IMR-90 (cell line): ENCODE measurements around the gene ORAI3. TPM values are rescaled to one million over a fixed set of nuclear protein-coding genes. Genes with fewer than 3 reads are reported as not detected.

Experiments
- ATAC-seq: fragments of 200-7000 bp; cut with Tn5 transposase; 2 replicates; pipeline ENCODE4 v1.9.1; 2020; ENCODE audit warnings: low read depth, mild to moderate bottlenecking, moderate library complexity
- BruUV-seq: library from RNA; stranded (reverse); fragments of 400-500 nt; replicated peaks from 2 replicates; lab custom pipeline; 2021; lab: Mats Ljungman, UMichigan
- CTCF ChIA-PET: fragments of 300-600 bp; formaldehyde crosslinking; extraction: SDS; loops from one replicate; lab custom pipeline; 2021; ENCODE audit warnings: antibody characterized with exemption; lab: Yijun Ruan, JAX
- POLR2A ChIA-PET: fragments of 300-600 bp; sonication (Branson Sonifier 250); formaldehyde crosslinking; loops from one replicate; lab custom pipeline; 2022; ENCODE audit warnings: antibody characterized with exemption; ENCODE audit not compliant: unreplicated experiment; lab: Charles Lee
- DNase-seq: peaks from one replicate; pipeline ENCODE4 v3.0.0; 2013
- H2AFZ ChIP-seq: replicated peaks from 2 replicates; pipeline ENCODE3; 2013; ENCODE audit warnings: low read length, mild to moderate bottlenecking; ENCODE audit not compliant: poor library complexity
- H2AK5ac ChIP-seq: 2 replicates; pipeline ENCODE4 v1.6.1; 2013; ENCODE audit warnings: low read depth, low read length, inconsistent platforms
- H2AK9ac ChIP-seq: replicated peaks from 2 replicates; pipeline ENCODE3; 2013; ENCODE audit warnings: mild to moderate bottlenecking, low read depth, low read length, moderate library complexity; ENCODE audit not compliant: poor library complexity
- H2BK120ac ChIP-seq: 2 replicates; pipeline ENCODE4 v1.6.1; 2013; ENCODE audit warnings: low read depth, low read length, inconsistent platforms
- H2BK15ac ChIP-seq: 3 replicates; pipeline ENCODE4 v1.6.1; 2013; ENCODE audit warnings: low read depth, low read length, inconsistent platforms
- H2BK20ac ChIP-seq: 2 replicates; pipeline ENCODE4 v1.6.1; 2013; ENCODE audit warnings: low read depth, mild to moderate bottlenecking, inconsistent platforms, low read length, moderate library complexity
- H2BK5ac ChIP-seq: 2 replicates; pipeline ENCODE4 v1.6.1; 2013; ENCODE audit warnings: mild to moderate bottlenecking, low read depth, low read length, inconsistent platforms; ENCODE audit not compliant: poor library complexity, severe bottlenecking
- H3K14ac ChIP-seq: replicated peaks from 2 replicates; pipeline ENCODE4 v1.6.1; 2013; ENCODE audit warnings: low read depth, low read length, inconsistent platforms
- H3K18ac ChIP-seq: 2 replicates; pipeline ENCODE4 v1.6.1; 2013; ENCODE audit warnings: low read depth, low read length, control low read depth
- H3K23ac ChIP-seq: 2 replicates; pipeline ENCODE4 v1.6.1; 2013; ENCODE audit warnings: low read depth, low read length, inconsistent platforms
- H3K27ac ChIP-seq: 2 replicates; pipeline ENCODE4 v1.5.1; 2013; ENCODE audit warnings: mild to moderate bottlenecking, control low read depth, low read length; ENCODE audit not compliant: insufficient read depth
- H3K27me3 ChIP-seq: 2 replicates; pipeline ENCODE4 v1.6.1; 2013; ENCODE audit warnings: low read length; ENCODE audit not compliant: control insufficient read depth, insufficient read depth
- H3K36me3 ChIP-seq: 2 replicates; pipeline ENCODE4 v1.6.1; 2013; ENCODE audit warnings: low read length, mixed read lengths; ENCODE audit not compliant: control insufficient read depth, insufficient read depth
- H3K4ac ChIP-seq: 2 replicates; pipeline ENCODE4 v1.6.1; 2013; ENCODE audit warnings: low read depth, low read length, inconsistent platforms
- H3K4me1 ChIP-seq: 2 replicates; pipeline ENCODE4 v1.6.1; 2013; ENCODE audit warnings: low read length, mixed read lengths; ENCODE audit not compliant: control insufficient read depth, insufficient read depth
- H3K4me2 ChIP-seq: 2 replicates; pipeline ENCODE4 v1.6.1; 2013; ENCODE audit warnings: low read depth, mild to moderate bottlenecking, control low read depth, low read length, moderate library complexity
- H3K4me3 ChIP-seq: 2 replicates; pipeline ENCODE4 v1.5.1; 2013; ENCODE audit warnings: low read depth, mild to moderate bottlenecking, control low read depth, low read length, moderate library complexity; ENCODE audit not compliant: insufficient read depth
- H3K56ac ChIP-seq: 2 replicates; pipeline ENCODE4 v1.6.1; 2013; ENCODE audit warnings: low read length, inconsistent platforms; ENCODE audit not compliant: insufficient read depth; ENCODE audit errors: extremely low read depth
- H3K79me1 ChIP-seq, 2 experiments: 2 replicates each; pipeline ENCODE4 v1.6.1; 2013; ENCODE audit warnings: low read length in 2 of 2, inconsistent platforms in 1 of 2, low read depth in 1 of 2
- H3K9ac ChIP-seq: 2 replicates; pipeline ENCODE4 v1.6.1; 2013; ENCODE audit warnings: low read depth, low read length, control low read depth
- H3K9me1 ChIP-seq: 2 replicates; pipeline ENCODE4 v1.6.1; 2013; ENCODE audit warnings: low read length, inconsistent platforms; ENCODE audit not compliant: insufficient read depth
- H3K9me3 ChIP-seq: 2 replicates; pipeline ENCODE4 v1.6.1; 2013; ENCODE audit warnings: low read length; ENCODE audit not compliant: control insufficient read depth, insufficient read depth
- H4K20me1 ChIP-seq: 2 replicates; pipeline ENCODE4 v1.6.1; 2013; ENCODE audit warnings: low read length, inconsistent platforms; ENCODE audit not compliant: insufficient read depth
- H4K5ac ChIP-seq: 2 replicates; pipeline ENCODE4 v1.6.1; 2013; ENCODE audit warnings: mild to moderate bottlenecking, low read depth, low read length, control low read depth
- H4K8ac ChIP-seq, 2 experiments: 2 replicates each; pipeline ENCODE4 v1.6.1; 2013; ENCODE audit warnings: low read depth in 2 of 2, low read length in 2 of 2, control low read depth in 1 of 2, inconsistent platforms in 1 of 2
- H4K91ac ChIP-seq: 2 replicates; pipeline ENCODE4 v1.6.1; 2013; ENCODE audit warnings: low read depth, low read length, inconsistent platforms; ENCODE audit not compliant: insufficient read depth
- BHLHE40 ChIP-seq: fragments of 150-350 bp; IDR thresholded peaks from 2 replicates; pipeline ENCODE4 v1.6.1; 2016; ENCODE audit warnings: mild to moderate bottlenecking, low read depth, low read length
- CHD1 ChIP-seq: IDR thresholded peaks from 2 replicates; pipeline ENCODE4 v1.6.1; 2012; ENCODE audit warnings: low read depth, low read length, improper control_type of control experiment
- FOS ChIP-seq: fragments of 150-350 bp; IDR thresholded peaks from 2 replicates; pipeline ENCODE4 v1.6.1; 2016; ENCODE audit warnings: low read depth, low read length
- MAFK ChIP-seq: IDR thresholded peaks from 2 replicates; pipeline ENCODE4 v1.6.1; 2012; ENCODE audit warnings: low read depth, low read length, improper control_type of control experiment
- MAZ ChIP-seq: IDR thresholded peaks from 2 replicates; pipeline ENCODE4 v1.6.1; 2012; ENCODE audit warnings: low read depth, mild to moderate bottlenecking, low read length, improper control_type of control experiment, moderate library complexity, borderline replicate concordance
- MXI1 ChIP-seq: IDR thresholded peaks from 2 replicates; pipeline ENCODE4 v1.6.1; 2012; ENCODE audit warnings: low read depth, mild to moderate bottlenecking, low read length, moderate library complexity, borderline replicate concordance
- RCOR1 ChIP-seq: IDR thresholded peaks from 2 replicates; pipeline ENCODE4 v1.6.1; 2012; ENCODE audit warnings: mild to moderate bottlenecking, low read length, improper control_type of control experiment; ENCODE audit not compliant: insufficient replicate concordance
- RFX5 ChIP-seq: IDR thresholded peaks from 2 replicates; pipeline ENCODE4 v1.8.0; 2012; ENCODE audit warnings: low read depth, mild to moderate bottlenecking, low read length, moderate library complexity
- SMC3 ChIP-seq: fragments of 150-350 bp; IDR thresholded peaks from 2 replicates; pipeline ENCODE4 v1.6.1; 2016; ENCODE audit warnings: low read depth, mild to moderate bottlenecking, antibody characterized with exemption, low read length, moderate library complexity
- WGBS, 2 experiments: methylation state at CpG; one replicate each; pipeline versions ENCODE4 v1.1.5 to v1.1.7; 2013; ENCODE audit warnings: missing lambda C conversion rate in 2 of 2; ENCODE audit not compliant: insufficient read length in 1 of 2; ENCODE audit errors: extremely low coverage in 2 of 2; 5-methylcytosine and 5-hydroxymethylcytosine counted together
- dilution Hi-C: fragments of 300-500 bp; cut with HindIII; formaldehyde crosslinking; loops from one replicate; pipeline ENCODE4 v1.14.3; 2018; ENCODE audit warnings: low sequenced_read_pairs; ENCODE audit not compliant: unreplicated experiment
- in situ Hi-C: fragments of 300-500 bp; cut with MboI; formaldehyde crosslinking; loops from 3 replicates; pipeline ENCODE4 v1.14.3; 2019; ENCODE audit warnings: low sequenced_read_pairs, inconsistent platforms, mixed read lengths
- intact Hi-C: fragments of 100-400 bp; cut with micrococcal nuclease; formaldehyde crosslinking; loops from 2 replicates; pipeline ENCODE4 v1.10.0; 2022
- polyA plus RNA-seq, 3 experiments: library from polyadenylated mRNA; depleted of rRNA; stranded (reverse); fragments of >200 nt; gene quantifications; 2 replicates each; pipeline ENCODE4 v1.2.3, GENCODE V29; 2012; ENCODE audit warnings: low replicate concordance in 1 of 3
- total RNA-seq: library from RNA; depleted of rRNA; stranded (reverse); fragments of >200 nt; gene quantifications from 2 replicates; pipeline ENCODE4 v1.2.3, GENCODE V29; 2012
- TF ChIP-seq, protein P1 (sequence below): fragments of 150-350 bp; IDR thresholded peaks from 2 replicates; pipeline ENCODE4 v1.6.1; 2017; ENCODE audit warnings: mild to moderate bottlenecking, antibody characterized with exemption, low read length, low read depth
- TF ChIP-seq, protein P2 (sequence below): conservative IDR thresholded peaks from 2 replicates; pipeline ENCODE4 v1.5.1; 2012; ENCODE audit warnings: mild to moderate bottlenecking, low read depth, low read length, improper control_type of control experiment
- TF ChIP-seq, protein P3 (sequence below): fragments of 150-350 bp; IDR thresholded peaks from 2 replicates; pipeline ENCODE4 v1.6.1; 2016; ENCODE audit warnings: low read depth, mild to moderate bottlenecking, low read length, moderate library complexity, borderline replicate concordance

ORAI3 gene
- total and polyA plus RNA-seq, 2 of the 4 experiments (the other 2 are of a cell fraction): 6.8 to 16.9 TPM

DNA sequence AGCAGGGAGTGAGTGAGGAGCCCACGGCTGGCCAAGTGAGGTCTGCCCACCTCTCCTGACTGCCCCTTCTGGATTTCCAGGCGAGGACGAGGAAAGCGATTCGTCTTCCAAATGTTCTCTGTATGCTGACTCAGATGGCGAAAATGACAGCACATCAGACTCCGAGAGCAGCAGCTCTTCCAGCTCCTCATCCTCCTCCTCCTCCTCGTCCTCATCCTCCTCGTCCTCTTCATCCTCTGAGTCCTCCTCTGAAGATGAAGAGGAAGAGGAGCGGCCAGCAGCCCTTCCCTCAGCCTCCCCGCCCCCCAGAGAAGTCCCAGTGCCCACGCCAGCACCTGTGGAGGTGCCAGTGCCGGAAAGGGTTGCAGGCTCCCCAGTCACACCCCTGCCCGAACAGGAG, 22.4 kb downstream of the ORAI3 start:
- H3K23ac ChIP-seq: no peak overlapping the region
- no peak overlapping the region for H3K4me3 ChIP-seq
- H2AK9ac ChIP-seq: no peak overlapping the region
- H3K79me1 ChIP-seq: peaks cover 0 to 13% of the 10 kb centered on the region in 2 experiments; a peak in 3 of 4 replicates
- DNase-seq (no peak), ATAC-seq (no peak)
- no peak overlapping the region for H3K9ac ChIP-seq
- H3K36me3 ChIP-seq: peaks cover 65% of the 10 kb centered on the region
- intact Hi-C loops: no loop called here
- H3K27me3 ChIP-seq: no peaks in the 10 kb centered on the region
- no peak overlapping the region for H3K27ac ChIP-seq
- dilution Hi-C loops: no loop called here
- TF ChIP-seq, protein P1, sequence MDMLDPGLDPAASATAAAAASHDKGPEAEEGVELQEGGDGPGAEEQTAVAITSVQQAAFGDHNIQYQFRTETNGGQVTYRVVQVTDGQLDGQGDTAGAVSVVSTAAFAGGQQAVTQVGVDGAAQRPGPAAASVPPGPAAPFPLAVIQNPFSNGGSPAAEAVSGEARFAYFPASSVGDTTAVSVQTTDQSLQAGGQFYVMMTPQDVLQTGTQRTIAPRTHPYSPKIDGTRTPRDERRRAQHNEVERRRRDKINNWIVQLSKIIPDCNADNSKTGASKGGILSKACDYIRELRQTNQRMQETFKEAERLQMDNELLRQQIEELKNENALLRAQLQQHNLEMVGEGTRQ: no peak
- TF ChIP-seq BHLHE40 (no peak), SMC3 (no peak), CHD1 (no peak), RFX5 (no peak), FOS (no peak), MAFK (no peak), MAZ (no peak), RCOR1 (no peak), MXI1 (no peak)
- TF ChIP-seq, protein P2, sequence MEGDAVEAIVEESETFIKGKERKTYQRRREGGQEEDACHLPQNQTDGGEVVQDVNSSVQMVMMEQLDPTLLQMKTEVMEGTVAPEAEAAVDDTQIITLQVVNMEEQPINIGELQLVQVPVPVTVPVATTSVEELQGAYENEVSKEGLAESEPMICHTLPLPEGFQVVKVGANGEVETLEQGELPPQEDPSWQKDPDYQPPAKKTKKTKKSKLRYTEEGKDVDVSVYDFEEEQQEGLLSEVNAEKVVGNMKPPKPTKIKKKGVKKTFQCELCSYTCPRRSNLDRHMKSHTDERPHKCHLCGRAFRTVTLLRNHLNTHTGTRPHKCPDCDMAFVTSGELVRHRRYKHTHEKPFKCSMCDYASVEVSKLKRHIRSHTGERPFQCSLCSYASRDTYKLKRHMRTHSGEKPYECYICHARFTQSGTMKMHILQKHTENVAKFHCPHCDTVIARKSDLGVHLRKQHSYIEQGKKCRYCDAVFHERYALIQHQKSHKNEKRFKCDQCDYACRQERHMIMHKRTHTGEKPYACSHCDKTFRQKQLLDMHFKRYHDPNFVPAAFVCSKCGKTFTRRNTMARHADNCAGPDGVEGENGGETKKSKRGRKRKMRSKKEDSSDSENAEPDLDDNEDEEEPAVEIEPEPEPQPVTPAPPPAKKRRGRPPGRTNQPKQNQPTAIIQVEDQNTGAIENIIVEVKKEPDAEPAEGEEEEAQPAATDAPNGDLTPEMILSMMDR: no peak
- TF ChIP-seq, protein P3, sequence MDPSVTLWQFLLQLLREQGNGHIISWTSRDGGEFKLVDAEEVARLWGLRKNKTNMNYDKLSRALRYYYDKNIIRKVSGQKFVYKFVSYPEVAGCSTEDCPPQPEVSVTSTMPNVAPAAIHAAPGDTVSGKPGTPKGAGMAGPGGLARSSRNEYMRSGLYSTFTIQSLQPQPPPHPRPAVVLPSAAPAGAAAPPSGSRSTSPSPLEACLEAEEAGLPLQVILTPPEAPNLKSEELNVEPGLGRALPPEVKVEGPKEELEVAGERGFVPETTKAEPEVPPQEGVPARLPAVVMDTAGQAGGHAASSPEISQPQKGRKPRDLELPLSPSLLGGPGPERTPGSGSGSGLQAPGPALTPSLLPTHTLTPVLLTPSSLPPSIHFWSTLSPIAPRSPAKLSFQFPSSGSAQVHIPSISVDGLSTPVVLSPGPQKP: no peak
- H2BK20ac ChIP-seq: no peak overlapping the region
- no peak overlapping the region for H3K18ac ChIP-seq
- no peaks in the 10 kb centered on the region for H3K9me1 ChIP-seq
- H3K4me1 ChIP-seq: peaks cover 2% of the 10 kb centered on the region; the same call in 1 of the 2 replicates
- ChIA-PET POLR2A (no interaction called here), CTCF (no interaction called here)
- H4K5ac ChIP-seq: no peak overlapping the region
- H3K9me3 ChIP-seq: no peaks in the 10 kb centered on the region
- no peak overlapping the region for H3K4me2 ChIP-seq
- no peak overlapping the region for H2BK15ac ChIP-seq
- H4K91ac ChIP-seq: no peak overlapping the region
- H2BK5ac ChIP-seq: no peak overlapping the region
- no peak overlapping the region for H2BK120ac ChIP-seq
- 93% methylated on average over 6 of the region's 14 CpGs; no CpG with 5 or more reads in 1 of the 2 experiments for WGBS, 2 experiments
- H2AFZ ChIP-seq: no peak overlapping the region
- no peak overlapping the region for H4K8ac ChIP-seq
- no peak overlapping the region for H3K4ac ChIP-seq
- no peak overlapping the region for H3K56ac ChIP-seq
- no peak overlapping the region for H3K14ac ChIP-seq
- peaks cover 2% of the 10 kb centered on the region; the same call in 1 of the 2 replicates for H4K20me1 ChIP-seq
- no peak overlapping the region for H2AK5ac ChIP-seq
- no TSS peak for BruUV-seq
- in situ Hi-C loops: no loop called here
